Measurements from ENCODE around the gene MN1.

Gene MN1

DNA sequence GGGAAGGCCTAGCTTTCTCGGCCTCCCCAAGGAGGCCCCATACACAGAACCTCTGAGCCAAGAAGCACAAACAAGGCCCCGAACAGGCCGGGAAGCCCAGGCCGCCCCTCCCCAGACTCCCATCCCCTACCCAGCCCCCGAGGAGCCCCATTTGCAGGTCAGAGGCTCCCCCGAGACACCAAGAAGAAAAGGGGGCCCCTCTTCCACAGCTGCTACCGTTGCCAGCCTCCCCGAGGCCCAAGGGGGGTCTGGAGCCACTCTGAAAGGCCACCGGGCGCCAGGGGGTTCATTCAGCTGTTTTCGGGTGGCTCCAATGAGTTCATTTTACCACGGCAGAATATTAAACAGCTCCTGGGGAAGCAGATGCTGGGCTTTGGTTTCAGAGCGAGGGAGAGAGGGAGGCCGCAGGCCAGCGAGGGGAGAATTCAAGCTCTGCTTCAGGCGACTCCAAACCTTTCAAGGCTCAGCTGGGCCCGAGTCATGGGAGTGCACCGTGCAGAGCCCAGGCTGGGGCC lies 28.5 kb downstream of the MN1 start:
- H3K9me3 ChIP-seq (ENCODE audit: insufficient read depth, low read length): no peaks in the 10 kb centered on the region
- no peak overlapping the region for H3K4me3 ChIP-seq (ENCODE audit: insufficient read length, low read depth)
- peaks cover 15% of the 10 kb centered on the region for H3K4me1 ChIP-seq (ENCODE audit: insufficient read depth, insufficient read length)
- TF ChIP-seq SUZ12 (IDR thresholded peaks at IDR 0.05; ENCODE audit: extremely low read depth, insufficient read depth, insufficient read length): no peak
- no peak for TF ChIP-seq ZNF274 (IDR thresholded peaks at IDR 0.05; ENCODE audit: low read depth, low read length)
- no peak for TF ChIP-seq YY1 (IDR thresholded peaks at IDR 0.05; ENCODE audit: insufficient read depth, insufficient read length)
- no peaks in the 10 kb centered on the region for H3K27me3 ChIP-seq (ENCODE audit: insufficient read depth, insufficient read length)
- DNase-seq (ENCODE audit: low read depth, low spot score): no peak
- H3K36me3 ChIP-seq (ENCODE audit: insufficient read depth, insufficient read length, low read length): peaks cover 21% of the 10 kb centered on the region
- no peak overlapping the region for H3K9ac ChIP-seq (ENCODE audit: insufficient read length, low read depth)

DNA sequence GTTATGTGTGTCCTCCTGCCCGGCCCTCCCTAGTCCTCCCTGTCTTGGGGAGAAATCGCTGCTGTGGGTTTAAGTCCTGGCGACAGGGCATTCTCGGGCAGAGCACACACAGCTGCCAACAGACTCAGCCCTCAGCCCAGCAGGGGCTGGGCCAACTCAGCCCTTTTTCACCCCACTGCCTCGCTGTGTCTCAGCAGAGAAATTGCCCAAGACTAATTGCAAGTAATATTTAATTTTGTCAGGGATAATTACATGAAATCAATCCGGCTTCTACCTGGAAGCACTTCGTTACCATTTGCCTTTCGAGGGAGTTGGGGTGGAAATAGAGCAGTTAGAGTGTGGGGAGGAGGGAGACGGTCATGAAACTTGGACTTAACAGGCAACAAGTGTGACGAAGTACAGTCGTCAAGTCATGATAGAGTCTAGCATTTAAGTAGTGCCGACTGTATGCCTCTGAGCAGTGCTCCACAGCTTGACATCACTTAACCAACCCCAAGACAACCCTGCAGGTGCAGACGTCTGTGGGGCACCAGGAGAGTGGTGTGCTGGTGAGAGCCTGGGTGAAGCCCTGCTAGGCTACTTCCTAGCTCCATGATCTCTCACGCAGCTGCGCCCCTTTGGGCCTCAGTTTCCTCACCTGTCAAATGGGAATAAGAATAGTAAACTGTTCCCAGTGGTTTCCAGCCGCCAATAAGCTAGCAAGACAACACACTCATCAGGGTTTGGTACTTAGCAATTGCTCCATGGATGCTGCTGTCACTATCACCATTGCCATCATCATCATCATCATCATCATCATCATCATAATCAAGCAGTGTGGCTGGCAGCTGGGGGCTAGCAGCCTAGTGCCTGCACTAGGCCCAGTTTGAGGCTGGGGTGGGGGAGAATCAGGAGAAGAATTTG lies 29.2 kb downstream of the MN1 start:
- Histone ChIP-seq H3K4me3 (ENCODE audit: insufficient read length, low read depth) (no peak overlapping the region), H3K27me3 (ENCODE audit: insufficient read depth, insufficient read length) (no peaks in the 10 kb centered on the region), H3K9me3 (ENCODE audit: insufficient read depth, low read length) (no peaks in the 10 kb centered on the region), H3K4me1 (ENCODE audit: insufficient read depth, insufficient read length) (peaks cover 15% of the 10 kb centered on the region), H3K36me3 (ENCODE audit: insufficient read depth, insufficient read length, low read length) (peaks cover 23% of the 10 kb centered on the region), H3K9ac (ENCODE audit: insufficient read length, low read depth) (no peak overlapping the region)
- DNase-seq (ENCODE audit: low read depth, low spot score): no peak
- TF ChIP-seq SUZ12 (IDR thresholded peaks at IDR 0.05; ENCODE audit: extremely low read depth, insufficient read depth, insufficient read length): no peak
- TF ChIP-seq ZNF274 (IDR thresholded peaks at IDR 0.05; ENCODE audit: low read depth, low read length): no peak
- no peak for TF ChIP-seq YY1 (IDR thresholded peaks at IDR 0.05; ENCODE audit: insufficient read depth, insufficient read length)

DNA sequence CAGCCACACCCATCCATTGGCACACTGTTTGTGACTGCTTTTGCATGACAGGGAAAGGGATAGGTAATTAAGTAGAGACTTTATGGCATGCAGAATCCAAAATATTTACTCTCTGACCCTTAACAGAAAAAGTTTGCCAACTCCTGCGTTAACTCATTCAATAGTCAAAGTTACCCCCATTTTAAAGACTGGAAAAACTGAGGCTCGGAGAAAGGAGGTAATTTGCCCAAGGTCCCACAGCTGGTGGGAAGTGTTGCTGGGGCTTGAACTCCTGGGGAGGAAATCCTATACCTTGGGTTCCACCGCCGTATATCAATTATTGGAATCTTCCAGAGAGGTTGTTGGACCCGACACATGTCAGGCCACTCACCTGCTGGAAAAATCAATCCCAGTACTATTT lies 29.9 kb downstream of the MN1 start:
- Histone ChIP-seq H3K4me1 (ENCODE audit: insufficient read depth, insufficient read length) (peaks cover 15% of the 10 kb centered on the region), H3K36me3 (ENCODE audit: insufficient read depth, insufficient read length, low read length) (peaks cover 23% of the 10 kb centered on the region), H3K4me3 (ENCODE audit: insufficient read length, low read depth) (no peak overlapping the region), H3K9me3 (ENCODE audit: insufficient read depth, low read length) (no peaks in the 10 kb centered on the region), H3K9ac (ENCODE audit: insufficient read length, low read depth) (no peak overlapping the region), H3K27me3 (ENCODE audit: insufficient read depth, insufficient read length) (no peaks in the 10 kb centered on the region)
- DNase-seq (ENCODE audit: low read depth, low spot score): no peak
- TF ChIP-seq ZNF274 (IDR thresholded peaks at IDR 0.05; ENCODE audit: low read depth, low read length) (no peak), SUZ12 (IDR thresholded peaks at IDR 0.05; ENCODE audit: extremely low read depth, insufficient read depth, insufficient read length) (no peak), YY1 (IDR thresholded peaks at IDR 0.05; ENCODE audit: insufficient read depth, insufficient read length) (no peak)

DNA sequence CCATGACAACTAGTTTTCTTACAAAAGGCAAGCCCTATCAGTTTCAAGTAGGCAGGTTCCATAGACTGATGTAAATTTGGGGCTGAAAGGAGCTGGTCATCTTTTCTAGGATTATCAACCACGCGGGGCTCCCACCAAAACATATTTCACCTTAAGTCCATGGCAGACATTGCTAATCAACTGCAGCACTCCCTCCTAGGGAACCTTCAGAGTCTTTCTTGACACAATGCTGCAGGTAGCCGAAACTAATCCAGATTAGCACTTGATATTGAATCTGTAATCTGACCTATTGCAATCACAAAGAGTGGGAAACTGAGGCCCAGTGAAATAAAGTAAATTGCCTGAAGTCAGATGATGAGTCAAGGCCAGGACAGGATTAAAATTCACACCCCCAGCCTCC lies 32.5 kb downstream of the MN1 start:
- DNase-seq (ENCODE audit: low read depth, low spot score): no peak
- peaks cover 8% of the 10 kb centered on the region for H3K4me1 ChIP-seq (ENCODE audit: insufficient read depth, insufficient read length)

DNA sequence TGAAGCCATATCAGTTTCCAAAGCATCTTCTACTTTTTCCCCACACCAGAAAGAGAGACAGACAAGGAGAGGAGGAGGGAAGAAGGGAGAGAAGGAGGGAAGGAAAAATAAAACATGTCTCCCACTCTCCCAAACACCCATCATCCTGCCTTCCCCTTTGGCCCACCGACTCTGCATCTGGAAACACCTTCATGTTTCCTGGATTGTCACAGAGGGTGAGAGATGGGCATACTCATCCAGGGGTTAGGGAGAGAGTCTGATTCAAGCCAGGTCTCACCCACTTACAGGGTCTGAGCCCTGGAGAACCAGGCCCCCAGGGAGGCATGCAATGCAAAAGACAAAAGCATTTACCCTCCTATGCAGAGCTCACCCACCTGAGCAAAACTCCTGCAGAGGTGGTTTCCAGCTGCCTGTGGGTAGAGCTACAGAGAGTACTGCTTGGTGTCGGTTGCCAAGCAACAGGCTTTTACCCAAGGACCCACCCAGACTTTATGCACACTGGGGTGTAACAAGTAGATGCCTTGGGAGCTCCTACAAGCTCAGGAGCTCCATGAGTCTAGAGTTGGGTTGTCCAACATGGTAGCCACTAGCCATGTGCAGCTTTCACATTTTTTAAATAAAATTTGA lies 33.4 kb downstream of the MN1 start:
- no peak overlapping the region for H3K4me3 ChIP-seq (ENCODE audit: insufficient read length, low read depth)
- TF ChIP-seq YY1 (IDR thresholded peaks at IDR 0.05; ENCODE audit: insufficient read depth, insufficient read length): no peak
- no peak for TF ChIP-seq SUZ12 (IDR thresholded peaks at IDR 0.05; ENCODE audit: extremely low read depth, insufficient read depth, insufficient read length)
- TF ChIP-seq ZNF274 (IDR thresholded peaks at IDR 0.05; ENCODE audit: low read depth, low read length): no peak
- no peak for DNase-seq (ENCODE audit: low read depth, low spot score)
- H3K27me3 ChIP-seq (ENCODE audit: insufficient read depth, insufficient read length): no peaks in the 10 kb centered on the region
- H3K36me3 ChIP-seq (ENCODE audit: insufficient read depth, insufficient read length, low read length): peaks cover 33% of the 10 kb centered on the region
- H3K4me1 ChIP-seq (ENCODE audit: insufficient read depth, insufficient read length): peaks cover 8% of the 10 kb centered on the region
- H3K9me3 ChIP-seq (ENCODE audit: insufficient read depth, low read length): no peaks in the 10 kb centered on the region
- H3K9ac ChIP-seq (ENCODE audit: insufficient read length, low read depth): no peak overlapping the region

More for the DNA sequence above, 32.5 kb downstream of the MN1 start:
- Histone ChIP-seq H3K27me3 (ENCODE audit: insufficient read depth, insufficient read length) (no peaks in the 10 kb centered on the region), H3K4me3 (ENCODE audit: insufficient read length, low read depth) (no peak overlapping the region), H3K9me3 (ENCODE audit: insufficient read depth, low read length) (no peaks in the 10 kb centered on the region), H3K9ac (ENCODE audit: insufficient read length, low read depth) (no peak overlapping the region), H3K36me3 (ENCODE audit: insufficient read depth, insufficient read length, low read length) (peaks cover 29% of the 10 kb centered on the region)
- TF ChIP-seq SUZ12 (IDR thresholded peaks at IDR 0.05; ENCODE audit: extremely low read depth, insufficient read depth, insufficient read length) (no peak), YY1 (IDR thresholded peaks at IDR 0.05; ENCODE audit: insufficient read depth, insufficient read length) (no peak), ZNF274 (IDR thresholded peaks at IDR 0.05; ENCODE audit: low read depth, low read length) (no peak)

DNA sequence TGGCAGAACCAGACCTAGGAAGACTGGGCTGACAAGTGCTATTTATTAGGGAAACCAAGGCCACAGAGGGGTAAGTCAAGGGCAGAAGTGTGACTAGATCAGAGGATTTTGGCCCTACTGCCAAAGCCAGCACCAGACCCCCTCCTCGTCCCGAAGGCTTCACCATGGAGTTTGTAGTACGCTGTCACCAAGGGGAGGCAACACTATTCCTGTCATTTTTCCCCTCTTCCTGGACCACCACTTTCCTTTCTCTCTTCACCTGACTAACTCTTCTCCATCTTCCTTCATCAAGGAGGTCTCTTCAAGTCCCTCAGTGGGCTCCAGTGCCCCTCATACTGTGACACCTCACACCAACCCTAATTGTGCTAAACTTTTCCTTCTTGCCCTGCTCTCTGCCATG lies 34.9 kb downstream of the MN1 start:
- H3K36me3 ChIP-seq (ENCODE audit: insufficient read depth, insufficient read length, low read length): peaks cover 33% of the 10 kb centered on the region
- no peaks in the 10 kb centered on the region for H3K9me3 ChIP-seq (ENCODE audit: insufficient read depth, low read length)
- H3K27me3 ChIP-seq (ENCODE audit: insufficient read depth, insufficient read length): no peaks in the 10 kb centered on the region
- TF ChIP-seq YY1 (IDR thresholded peaks at IDR 0.05; ENCODE audit: insufficient read depth, insufficient read length) (no peak), SUZ12 (IDR thresholded peaks at IDR 0.05; ENCODE audit: extremely low read depth, insufficient read depth, insufficient read length) (no peak), ZNF274 (IDR thresholded peaks at IDR 0.05; ENCODE audit: low read depth, low read length) (no peak)
- DNase-seq (ENCODE audit: low read depth, low spot score): no peak
- H3K4me1 ChIP-seq (ENCODE audit: insufficient read depth, insufficient read length): peaks cover 9% of the 10 kb centered on the region
- H3K9ac ChIP-seq (ENCODE audit: insufficient read length, low read depth): no peak overlapping the region
- no peak overlapping the region for H3K4me3 ChIP-seq (ENCODE audit: insufficient read length, low read depth)

DNA sequence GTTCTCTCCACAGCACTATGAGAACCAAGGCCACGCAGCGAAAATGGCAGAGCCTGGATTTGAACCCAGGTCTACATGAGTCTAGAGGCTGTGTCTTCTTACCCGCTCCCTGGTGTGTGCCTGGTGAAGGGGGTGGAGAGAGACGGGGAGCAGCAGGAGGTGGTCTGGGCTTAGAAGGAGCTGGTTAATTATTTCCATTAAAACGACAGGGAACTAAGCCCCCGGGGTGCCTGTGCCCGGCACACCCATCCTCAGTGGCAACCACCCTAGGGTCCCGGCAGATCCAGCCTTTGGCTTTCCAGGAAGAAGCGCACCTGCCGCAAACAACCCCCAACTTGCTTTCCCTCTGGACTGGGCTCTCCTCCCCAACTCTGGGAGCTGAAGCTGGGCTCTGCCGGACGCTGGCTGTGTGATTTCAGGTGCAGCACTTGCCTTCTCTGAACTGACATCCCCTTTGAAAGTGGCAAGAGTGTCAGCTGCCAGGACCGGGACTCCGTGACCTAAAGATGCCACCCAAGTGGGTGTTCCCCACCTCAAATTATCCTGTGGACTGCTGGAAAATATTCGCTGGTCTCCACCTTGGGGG lies 35.8 kb downstream of the MN1 start:
- no peak for DNase-seq (ENCODE audit: low read depth, low spot score)
- Histone ChIP-seq H3K36me3 (ENCODE audit: insufficient read depth, insufficient read length, low read length) (peaks cover 33% of the 10 kb centered on the region), H3K4me1 (ENCODE audit: insufficient read depth, insufficient read length) (peaks cover 9% of the 10 kb centered on the region), H3K27me3 (ENCODE audit: insufficient read depth, insufficient read length) (no peaks in the 10 kb centered on the region), H3K9me3 (ENCODE audit: insufficient read depth, low read length) (no peaks in the 10 kb centered on the region), H3K4me3 (ENCODE audit: insufficient read length, low read depth) (no peak overlapping the region), H3K9ac (ENCODE audit: insufficient read length, low read depth) (no peak overlapping the region)
- TF ChIP-seq ZNF274 (IDR thresholded peaks at IDR 0.05; ENCODE audit: low read depth, low read length): no peak
